ENCODE data around the gene RGR.

DNA sequence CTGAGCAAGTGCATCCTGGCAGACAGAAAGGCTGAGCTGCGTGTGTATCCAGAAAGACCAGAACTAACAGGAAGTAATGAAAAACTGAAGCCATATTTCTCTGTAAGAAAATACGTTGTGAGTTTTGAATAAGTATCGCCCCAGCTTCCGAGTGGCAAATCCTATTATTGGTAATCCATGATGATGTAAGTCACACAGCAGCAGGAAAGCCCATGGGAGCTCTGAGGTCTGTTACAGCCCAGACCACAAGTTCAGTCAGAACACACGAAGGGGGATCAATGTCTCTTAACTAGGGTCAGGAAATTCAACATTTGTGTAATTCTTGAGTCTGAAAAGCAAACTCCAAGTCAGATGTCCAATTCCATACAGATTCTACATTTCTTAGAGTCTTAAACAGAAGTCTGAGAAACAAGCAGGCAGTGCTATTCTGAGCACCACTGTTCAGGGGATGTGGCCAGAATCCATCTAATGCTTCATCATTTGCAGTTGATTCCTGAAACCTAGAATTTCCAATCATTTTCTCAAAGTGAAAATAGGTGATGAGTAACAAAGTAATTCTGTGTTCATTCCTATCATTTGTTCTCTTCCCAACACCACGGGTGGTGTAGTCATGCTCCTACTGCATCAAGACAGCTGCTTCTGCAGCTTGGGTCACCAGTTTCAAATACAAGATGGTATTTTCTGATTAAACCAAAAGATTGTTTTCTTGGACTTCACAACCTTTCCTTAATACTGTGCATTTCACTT lies 19.3 kb upstream of the RGR start, which contains the start of gene LRIT2:
- no peak for TF ChIP-seq EZH2 (IDR thresholded peaks at IDR 0.05; ENCODE audit: borderline replicate concordance, low read length)
- TF ChIP-seq, protein P1, sequence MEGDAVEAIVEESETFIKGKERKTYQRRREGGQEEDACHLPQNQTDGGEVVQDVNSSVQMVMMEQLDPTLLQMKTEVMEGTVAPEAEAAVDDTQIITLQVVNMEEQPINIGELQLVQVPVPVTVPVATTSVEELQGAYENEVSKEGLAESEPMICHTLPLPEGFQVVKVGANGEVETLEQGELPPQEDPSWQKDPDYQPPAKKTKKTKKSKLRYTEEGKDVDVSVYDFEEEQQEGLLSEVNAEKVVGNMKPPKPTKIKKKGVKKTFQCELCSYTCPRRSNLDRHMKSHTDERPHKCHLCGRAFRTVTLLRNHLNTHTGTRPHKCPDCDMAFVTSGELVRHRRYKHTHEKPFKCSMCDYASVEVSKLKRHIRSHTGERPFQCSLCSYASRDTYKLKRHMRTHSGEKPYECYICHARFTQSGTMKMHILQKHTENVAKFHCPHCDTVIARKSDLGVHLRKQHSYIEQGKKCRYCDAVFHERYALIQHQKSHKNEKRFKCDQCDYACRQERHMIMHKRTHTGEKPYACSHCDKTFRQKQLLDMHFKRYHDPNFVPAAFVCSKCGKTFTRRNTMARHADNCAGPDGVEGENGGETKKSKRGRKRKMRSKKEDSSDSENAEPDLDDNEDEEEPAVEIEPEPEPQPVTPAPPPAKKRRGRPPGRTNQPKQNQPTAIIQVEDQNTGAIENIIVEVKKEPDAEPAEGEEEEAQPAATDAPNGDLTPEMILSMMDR (IDR thresholded peaks at IDR 0.05; ENCODE audit: low read length), result no peak
